K562 (cell line): ENCODE data around the gene PDGFA. TPM values are rescaled to one million over a fixed set of nuclear protein-coding genes. Genes with fewer than 3 reads are reported as not detected.

Source experiments
- ARID2 ChIP-seq: fragments of 450-650 bp; IDR thresholded peaks from 2 replicates; pipeline ENCODE4 v1.6.1; 2017; ENCODE audit warnings: antibody characterized with exemption, mild to moderate bottlenecking
- CCAR2 ChIP-seq: fragments of 200-400 bp; formaldehyde crosslinking; IDR thresholded peaks from 2 replicates; pipeline ENCODE4 v1.6.1; 2017; ENCODE audit warnings: mild to moderate bottlenecking, low read depth, low read length
- CHAMP1 ChIP-seq: fragments of 450-650 bp; IDR thresholded peaks from 2 replicates; pipeline ENCODE4 v1.6.1; 2016; ENCODE audit warnings: mild to moderate bottlenecking
- DEAF1 ChIP-seq: fragments of 450-650 bp; formaldehyde crosslinking; IDR thresholded peaks from 2 replicates; pipeline ENCODE4 v1.4.0; 2020; ENCODE audit warnings: mild to moderate bottlenecking, moderate library complexity
- ELF2 ChIP-seq: fragments of 250-450 bp; sonication (Bioruptor Pico); IDR thresholded peaks from 2 replicates; pipeline ENCODE4 v1.5.0; 2021; ENCODE audit warnings: mild to moderate bottlenecking
- FOXP4 ChIP-seq: sonication (generic); formaldehyde crosslinking; IDR thresholded peaks from 2 replicates; pipeline ENCODE4 v1.8.0; 2022; ENCODE audit warnings: mild to moderate bottlenecking, missing genetic modification reagents, borderline replicate concordance
- KHSRP ChIP-seq: fragments of 450-650 bp; IDR thresholded peaks from 2 replicates; pipeline ENCODE4 v1.6.1; 2017
- LEF1 ChIP-seq: fragments of 450-650 bp; IDR thresholded peaks from 2 replicates; pipeline ENCODE4 v1.6.1; 2016; ENCODE audit warnings: mild to moderate bottlenecking
- NFYB ChIP-seq: IDR thresholded peaks from 2 replicates; pipeline ENCODE4 v1.6.1; 2011; ENCODE audit warnings: mild to moderate bottlenecking, moderate library complexity; ENCODE audit not compliant: insufficient read length; ENCODE audit errors: extremely low read depth
- OTX1 ChIP-seq: fragments of 450-650 bp; formaldehyde crosslinking; IDR thresholded peaks from 2 replicates; pipeline ENCODE4 v1.4.0; 2022; ENCODE audit warnings: mild to moderate bottlenecking
- PYGO2 ChIP-seq: fragments of 450-650 bp; IDR thresholded peaks from 2 replicates; pipeline ENCODE4 v1.6.1; 2016; ENCODE audit warnings: mild to moderate bottlenecking, missing genetic modification characterization, moderate library complexity, missing compliant biosample characterization
- SAFB2 ChIP-seq: fragments of 200-400 bp; formaldehyde crosslinking; IDR thresholded peaks from 2 replicates; pipeline ENCODE4 v1.6.1; 2018; ENCODE audit warnings: borderline replicate concordance, low read length, low read depth, moderate library complexity; ENCODE audit not compliant: severe bottlenecking
- TCF15 ChIP-seq: fragments of 250-450 bp; sonication (Bioruptor Pico); IDR thresholded peaks from 2 replicates; pipeline ENCODE4 v1.8.0; 2022; ENCODE audit warnings: moderate library complexity, mild to moderate bottlenecking, inconsistent platforms
- USF2 ChIP-seq: sonication (generic); formaldehyde crosslinking; IDR thresholded peaks from 2 replicates; pipeline ENCODE4 v1.5.0; 2020; ENCODE audit warnings: missing genetic modification reagents
- ZFX ChIP-seq: sonication (generic); formaldehyde crosslinking; IDR thresholded peaks from 2 replicates; pipeline ENCODE4 v1.8.0; 2022; ENCODE audit warnings: mild to moderate bottlenecking, missing genetic modification reagents, moderate library complexity
- ZNF133 ChIP-seq: fragments of 250-450 bp; sonication (Bioruptor Pico); IDR thresholded peaks from 2 replicates; pipeline ENCODE4 v1.4.0; 2020; ENCODE audit warnings: mild to moderate bottlenecking
- ZNF280B ChIP-seq: fragments of 250-450 bp; sonication (Bioruptor Pico); IDR thresholded peaks from 2 replicates; pipeline ENCODE4 v1.5.1; 2021; ENCODE audit warnings: mild to moderate bottlenecking
- ZNF695 ChIP-seq: fragments of 450-650 bp; formaldehyde crosslinking; IDR thresholded peaks from 2 replicates; pipeline ENCODE4 v1.4.0; 2020; ENCODE audit warnings: mild to moderate bottlenecking, moderate library complexity
- polyA plus RNA-seq, 8 experiments: library from polyadenylated mRNA; depleted of rRNA in 4 of 8; stranded (reverse) in 5 of 8; unstranded in 3 of 8; fragments of >200 nt; fragmentation: Nextera tagmentation in 2 of 8; fragmentation: Illumina TruSeq in 1 of 8; extraction: Ambion mirVana in 2 of 8; extraction: Trizol in 1 of 8; gene quantifications; 2 replicates each; pipeline versions ENCODE4 v1.2.1 to v1.2.3, GENCODE V29; 2011 to 2014; ENCODE audit warnings: inconsistent platforms in 1 of 8, missing spikeins in 1 of 8
- total RNA-seq, 7 experiments: library from RNA; depleted of rRNA in 6 of 7; stranded (reverse); fragments of >200 nt in 6 of 7; fragmentation: Illumina TruSeq in 2 of 7; extraction: Trizol in 2 of 7; gene quantifications; 2 replicates each; pipeline versions ENCODE4 v1.2.1 to v1.2.3, GENCODE V29; 2011 to 2021; ENCODE audit warnings: low replicate concordance in 1 of 7

Gene PDGFA
- total and polyA plus RNA-seq, 9 of the 15 experiments (the other 6 are each of a cell fraction or from before 2014, with no cell fraction given), result 2.5 to 10.2 (median 4.6) TPM

GRCh38 chr7:471866-472639 is 47.6 kb downstream of the PDGFA start (continued):
- TF ChIP-seq DEAF1 (no peak), ZNF133 (no peak), KHSRP (no peak), CCAR2 (no peak), ELF2 (CRISPR knock-in tag) (no peak), OTX1 (no peak), USF2 (peak; percentile 62), LEF1 (peak; percentile 42), NFYB (no peak), ZNF280B (CRISPR knock-in tag) (no peak), SAFB2 (no peak), ARID2 (no peak), FOXP4 (CRISPR knock-in tag) (peak; percentile 45; the same call in 1 of the 2 replicates), ZNF695 (CRISPR knock-in tag) (no peak), CHAMP1 (no peak), ZFX (CRISPR knock-in tag) (peak; percentile 92), PYGO2 (no peak), TCF15 (CRISPR knock-in tag) (peak; percentile 39; the same call in 1 of the 2 replicates)
